Keratinocyte (primary cell): ENCODE measurements around the gene USP35. TPM values are rescaled to one million over a fixed set of nuclear protein-coding genes. Genes with fewer than 3 reads are reported as not detected.

ENCODE experiments used
- DNase-seq: peaks from one replicate; pipeline ENCODE4 v3.0.0-alpha.2; 2011; ENCODE audit warnings: low read depth, missing footprints, low spot score
- FAIRE-seq: peaks from 2 replicates; lab custom pipeline; 2011; peaks lifted over from hg19 to GRCh38; lab: Jason Lieb, UNC
- H2AFZ ChIP-seq: 2 replicates; pipeline ENCODE4 v1.6.0; 2012; ENCODE audit warnings: low read length, control low read depth, inconsistent platforms; ENCODE audit not compliant: control insufficient read depth
- H3K27ac ChIP-seq: 2 replicates; pipeline ENCODE4 v1.5.1; 2011; ENCODE audit warnings: low read length; ENCODE audit not compliant: control insufficient read depth, insufficient read depth
- H3K27me3 ChIP-seq: 3 replicates; pipeline ENCODE4 v1.6.0; 2011; ENCODE audit warnings: low read length; ENCODE audit not compliant: control insufficient read depth, insufficient read depth; ENCODE audit errors: extremely low read depth
- H3K36me3 ChIP-seq, 2 experiments: 2 replicates in 1 of 2; 3 replicates in 1 of 2; pipeline ENCODE4 v1.5.1; 2011; ENCODE audit warnings: low read length in 2 of 2, mild to moderate bottlenecking in 1 of 2; ENCODE audit not compliant: control insufficient read depth in 2 of 2, insufficient read depth in 2 of 2; ENCODE audit errors: extremely low read depth in 1 of 2
- H3K4me1 ChIP-seq: 3 replicates; pipeline ENCODE4 v1.5.1; 2011; ENCODE audit warnings: low read length; ENCODE audit not compliant: control insufficient read depth, insufficient read depth; ENCODE audit errors: extremely low read depth
- H3K4me2 ChIP-seq: 3 replicates; pipeline ENCODE4 v1.6.0; 2011; ENCODE audit warnings: low read depth, low read length; ENCODE audit not compliant: control insufficient read depth, insufficient read depth; ENCODE audit errors: extremely low read depth
- H3K4me3 ChIP-seq, 3 experiments: fragments of 200-600 bp in 1 of 3; sonication (generic) in 1 of 3; 2 replicates in 2 of 3; 3 replicates in 1 of 3; pipeline ENCODE4 v1.5.1; 2011 to 2016; ENCODE audit warnings: low read length in 3 of 3, mild to moderate bottlenecking in 3 of 3, control low read depth in 2 of 3, inconsistent platforms in 1 of 3, low read depth in 1 of 3, mixed read lengths in 1 of 3, mixed run types in 1 of 3, moderate library complexity in 1 of 3; ENCODE audit not compliant: control insufficient read depth in 2 of 3, insufficient read depth in 2 of 3; ENCODE audit errors: extremely low read depth in 1 of 3
- H3K79me2 ChIP-seq: 2 replicates; pipeline ENCODE4 v1.6.0; 2012; ENCODE audit warnings: low read length; ENCODE audit not compliant: control insufficient read depth, insufficient read depth
- H3K9ac ChIP-seq: 3 replicates; pipeline ENCODE4 v1.6.0; 2011; ENCODE audit warnings: low read length; ENCODE audit not compliant: control insufficient read depth, insufficient read depth; ENCODE audit errors: extremely low read depth
- H3K9me1 ChIP-seq: 3 replicates; pipeline ENCODE4 v1.6.0; 2011; ENCODE audit warnings: low read length; ENCODE audit not compliant: control insufficient read depth, insufficient read depth; ENCODE audit errors: extremely low read depth
- H3K9me3 ChIP-seq: 2 replicates; pipeline ENCODE4 v1.5.1; 2012; ENCODE audit warnings: low read depth, low read length; ENCODE audit not compliant: control insufficient read depth
- H4K20me1 ChIP-seq: 3 replicates; pipeline ENCODE4 v1.6.0; 2011; ENCODE audit warnings: low read length; ENCODE audit not compliant: control insufficient read depth, insufficient read depth; ENCODE audit errors: extremely low read depth
- CTCF ChIP-seq, 3 experiments: IDR thresholded peaks in 1 of 3; conservative IDR thresholded peaks in 1 of 3; optimal IDR thresholded peaks in 1 of 3; 2 replicates in 2 of 3; 3 replicates in 1 of 3; pipeline versions ENCODE3 to v1.5.1; 2011; ENCODE audit warnings: low read length in 3 of 3, mild to moderate bottlenecking in 3 of 3, moderate library complexity in 2 of 3, control low read depth in 1 of 3, inconsistent platforms in 1 of 3; ENCODE audit not compliant: insufficient read depth in 2 of 3; ENCODE audit errors: extremely low read depth in 1 of 3
- EZH2 ChIP-seq: IDR thresholded peaks from one replicate; pipeline ENCODE4 v1.6.1; 2012; ENCODE audit warnings: inconsistent platforms, mild to moderate bottlenecking, low read length, moderate library complexity
- dilution Hi-C: fragments of 300-500 bp; cut with MboI; formaldehyde crosslinking; loops from one replicate; pipeline ENCODE4 v1.7.0; 2020; ENCODE audit warnings: low sequenced_read_pairs; ENCODE audit not compliant: extremely low pct_ligation_motif_present
- polyA plus RNA-seq, 5 experiments: library from polyadenylated mRNA; depleted of rRNA in 3 of 5; stranded (reverse) in 3 of 5; stranded (forward) in 1 of 5; unstranded in 1 of 5; fragments of >200 nt; gene quantifications; 1 replicate in 1 of 5; 2 replicates in 3 of 5; 3 replicates in 1 of 5; pipeline versions ENCODE4 v1.2.1 to v1.2.3, GENCODE V29; 2011 to 2012; ENCODE audit warnings: missing spikeins in 2 of 5, low read depth in 1 of 5, low replicate concordance in 1 of 5

The USP35 gene
- polyA plus RNA-seq, 1 donor (not counting 4 experiments of a cell fraction or from before 2014, with no cell fraction given), result 5.0 TPM

GRCh38 chr11:78150754-78151153 is 38.0 kb upstream of the USP35 start:
- H3K9me1 ChIP-seq, result no peaks in the 10 kb centered on the region
- TF ChIP-seq EZH2 (no peak), CTCF (optimal IDR thresholded peaks at IDR 0.05 in 1 of 3, IDR thresholded peaks at IDR 0.05 in 1 of 3, conservative IDR thresholded peaks at IDR 0.05 in 1 of 3; ENCODE audit: extremely low read depth in 1 of 3, insufficient read depth in 2 of 3, low read length in 3 of 3) (no peak)
- no peaks in the 10 kb centered on the region for H3K4me1 ChIP-seq
- no peak overlapping the region for H3K4me2 ChIP-seq
- H3K9me3 ChIP-seq, result no peaks in the 10 kb centered on the region
- no peak for FAIRE-seq
- H3K79me2 ChIP-seq, result no peaks in the 10 kb centered on the region
- no peaks in the 10 kb centered on the region for H3K27me3 ChIP-seq
- H3K9ac ChIP-seq, result no peak overlapping the region
- no peaks in the 10 kb centered on the region for H3K36me3 ChIP-seq
- H3K4me3 ChIP-seq, result no peak overlapping the region
- no peak for DNase-seq
- H3K27ac ChIP-seq, result no peak overlapping the region
- dilution Hi-C loops, result no loop called here
- H2AFZ ChIP-seq, result no peak overlapping the region
- H4K20me1 ChIP-seq, result no peaks in the 10 kb centered on the region

GRCh38 chr11:78151804-78152203 is 36.9 kb upstream of the USP35 start:
- H2AFZ ChIP-seq, result no peak overlapping the region
- H3K4me3 ChIP-seq, result no peak overlapping the region
- dilution Hi-C loops, result no loop called here
- no peak overlapping the region for H3K4me2 ChIP-seq
- TF ChIP-seq CTCF (optimal IDR thresholded peaks at IDR 0.05 in 1 of 3, IDR thresholded peaks at IDR 0.05 in 1 of 3, conservative IDR thresholded peaks at IDR 0.05 in 1 of 3; ENCODE audit: extremely low read depth in 1 of 3, insufficient read depth in 2 of 3, low read length in 3 of 3) (no peak), EZH2 (no peak)
- H3K79me2 ChIP-seq, result no peaks in the 10 kb centered on the region
- H3K9ac ChIP-seq, result no peak overlapping the region
- H3K9me3 ChIP-seq, result no peaks in the 10 kb centered on the region
- no peaks in the 10 kb centered on the region for H3K9me1 ChIP-seq
- DNase-seq (no peak), FAIRE-seq (no peak)
- no peaks in the 10 kb centered on the region for H3K36me3 ChIP-seq
- no peaks in the 10 kb centered on the region for H3K4me1 ChIP-seq
- H4K20me1 ChIP-seq, result no peaks in the 10 kb centered on the region
- no peak overlapping the region for H3K27ac ChIP-seq
- no peaks in the 10 kb centered on the region for H3K27me3 ChIP-seq
